ENCODE measurements around the gene COX5A. TPM values are rescaled to one million over a fixed set of nuclear protein-coding genes. Genes with fewer than 3 reads are reported as not detected.

COX5A gene
- total and polyA plus RNA-seq, 12 donors = 60.9 to 330 (median 153) TPM

- no peaks in the 10 kb centered on the region for H3K9me3 ChIP-seq (replicated peaks in 1 of 3)
- no peaks in the 10 kb centered on the region for H3K27me3 ChIP-seq
- DNase-seq = no peak
- no peak overlapping the region for H3K27ac ChIP-seq
- no peak for TF ChIP-seq CTCF (IDR thresholded peaks at IDR 0.05)
- TF ChIP-seq POLR2A (IDR thresholded peaks at IDR 0.05) = no peak
- H3K36me3 ChIP-seq (replicated peaks in 1 of 2) = no peaks in the 10 kb centered on the region
- WGBS, 4 donors = 85 to 92% (median 89%) methylated on average over 8 of the region's 8 CpGs
- H3K4me1 ChIP-seq (replicated peaks in 1 of 2) = peaks cover 0 to 25% of the 10 kb centered on the region in 2 donors
- no peak overlapping the region for H3K4me3 ChIP-seq
- intact Hi-C loops (cut with DNase I) = no loop called here
These were observed 24.3 kb upstream of the COX5A start for GRCh38 chr15:74962219-74962618.

DNA sequence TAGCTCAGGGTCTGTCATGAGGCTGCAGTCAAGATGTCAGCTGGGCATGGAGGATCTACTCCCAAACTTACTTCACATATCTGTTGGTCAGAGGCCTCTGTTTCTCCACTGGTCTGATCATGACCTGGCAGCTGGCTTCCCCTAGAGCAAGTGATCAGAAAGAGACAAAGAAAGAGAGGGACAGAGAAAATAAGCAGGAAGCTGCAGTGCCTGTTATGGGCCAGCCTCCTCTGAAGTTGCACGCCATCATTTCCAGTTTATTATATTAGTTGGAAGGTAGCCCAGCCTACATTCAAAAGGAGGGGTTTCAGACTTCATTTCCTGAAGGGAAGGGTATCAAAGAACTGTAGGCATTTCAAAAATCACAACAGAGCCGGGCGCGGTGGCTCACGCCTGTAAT is 23.7 kb upstream of the COX5A start:
- WGBS, 4 donors = 79 to 92% (median 85%) methylated on average over 5 of the region's 5 CpGs
- intact Hi-C loops (cut with DNase I) = no loop called here
- DNase-seq = no peak
- TF ChIP-seq POLR2A (IDR thresholded peaks at IDR 0.05) = no peak
- no peak for TF ChIP-seq CTCF (IDR thresholded peaks at IDR 0.05)
- Histone ChIP-seq H3K4me3 (no peak overlapping the region), H3K36me3 (replicated peaks in 1 of 2) (no peaks in the 10 kb centered on the region), H3K27me3 (no peaks in the 10 kb centered on the region), H3K27ac (no peak overlapping the region), H3K9me3 (replicated peaks in 1 of 3) (no peaks in the 10 kb centered on the region), H3K4me1 (replicated peaks in 1 of 2) (peaks cover 0 to 25% of the 10 kb centered on the region in 2 donors)

GRCh38 chr15:74960995-74961588 is 23.2 kb upstream of the COX5A start:
- Histone ChIP-seq H3K4me3 (no peak overlapping the region), H3K4me1 (replicated peaks in 1 of 2) (peaks cover 0 to 25% of the 10 kb centered on the region in 2 donors), H3K9me3 (replicated peaks in 1 of 3) (no peaks in the 10 kb centered on the region), H3K27me3 (no peaks in the 10 kb centered on the region), H3K36me3 (replicated peaks in 1 of 2) (no peaks in the 10 kb centered on the region), H3K27ac (no peak overlapping the region)
- intact Hi-C loops (cut with DNase I) = no loop called here
- WGBS, 4 donors = 59 to 73% (median 68%) methylated on average over 3 of the region's 3 CpGs
- DNase-seq = no peak
- TF ChIP-seq POLR2A (IDR thresholded peaks at IDR 0.05) (no peak), CTCF (IDR thresholded peaks at IDR 0.05) (no peak)

DNA sequence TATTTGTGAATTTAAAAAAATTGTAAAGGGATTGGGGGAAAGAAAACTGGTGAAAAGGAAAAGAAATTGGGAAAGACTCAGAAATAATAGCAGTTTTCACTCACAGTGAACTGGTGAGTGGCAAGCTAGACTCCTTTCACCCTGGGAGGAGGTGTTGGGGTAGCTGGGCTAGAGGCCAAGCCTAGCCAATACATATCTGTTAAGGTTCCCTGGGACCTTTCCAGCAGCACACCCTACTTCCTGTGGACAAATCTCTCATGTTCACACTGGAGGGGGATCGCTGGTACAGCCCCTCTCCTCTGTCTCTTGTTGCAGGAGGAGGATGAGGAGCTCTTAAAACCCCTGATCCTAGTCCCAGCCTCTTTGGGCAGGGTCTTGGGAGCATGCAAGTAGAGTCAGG is 22.4 kb upstream of the COX5A start:
- H3K27me3 ChIP-seq = no peaks in the 10 kb centered on the region
- H3K27ac ChIP-seq = no peak overlapping the region
- H3K4me1 ChIP-seq (replicated peaks in 1 of 2) = peaks cover 7 to 33% of the 10 kb centered on the region in 2 donors
- intact Hi-C loops (cut with DNase I) = no loop called here
- DNase-seq = no peak
- H3K4me3 ChIP-seq = no peak overlapping the region
- H3K9me3 ChIP-seq (replicated peaks in 1 of 3) = no peaks in the 10 kb centered on the region
- TF ChIP-seq POLR2A (IDR thresholded peaks at IDR 0.05) (no peak), CTCF (IDR thresholded peaks at IDR 0.05) (no peak)
- WGBS, 4 donors = 73 to 89% (median 80%) methylated on average over 1 of the region's 1 CpG
- H3K36me3 ChIP-seq (replicated peaks in 1 of 2) = no peaks in the 10 kb centered on the region
